PC-9 (cell line): ENCODE measurements around the gene CLASP1. TPM values are rescaled to one million over a fixed set of nuclear protein-coding genes. Genes with fewer than 3 reads are reported as not detected.
A peak's percentile ranks its signal among the peaks of the same experiment; 100 is the strongest.
"Not testable (repeated sequence)": the region's sequence is repeated elsewhere in the genome, so short reads cannot be mapped to it uniquely, and the experiment has no call there.

ENCODE experiments used
- BruUV-seq: library from RNA; stranded (reverse); fragments of 400-500 nt; replicated peaks from 2 replicates; lab custom pipeline; 2021; lab: Mats Ljungman, UMichigan
- CTCF ChIA-PET: fragments of 300-600 bp; sonication (Branson Sonifier 250); formaldehyde crosslinking; loops from one replicate; lab custom pipeline; 2022; ENCODE audit warnings: antibody characterized with exemption; lab: Charles Lee
- POLR2A ChIA-PET: fragments of 300-600 bp; sonication (Branson Sonifier 250); formaldehyde crosslinking; loops from one replicate; lab custom pipeline; 2022; ENCODE audit warnings: antibody characterized with exemption; ENCODE audit not compliant: unreplicated experiment; lab: Charles Lee
- DNase-seq, 2 experiments: peaks; one replicate each; pipeline versions ENCODE4 v3.0.0 to v3.0.0-alpha.2; 2015 to 2022; ENCODE audit warnings: mixed read lengths in 1 of 2
- H2AFZ ChIP-seq: fragments of 200-600 bp; sonication (generic); 2 replicates; pipeline ENCODE4 v1.8.1; 2017; ENCODE audit warnings: antibody characterized with exemption
- H3F3A ChIP-seq: fragments of 200-600 bp; sonication (generic); 2 replicates; pipeline ENCODE4 v1.8.1; 2017; ENCODE audit warnings: antibody characterized with exemption, mild to moderate bottlenecking, low read depth; ENCODE audit not compliant: insufficient read depth
- H3K27ac ChIP-seq: fragments of 200-600 bp; sonication (generic); 2 replicates; pipeline ENCODE4 v1.6.1; 2016; ENCODE audit warnings: mixed run types
- H3K27me3 ChIP-seq: fragments of 200-600 bp; sonication (generic); 2 replicates; pipeline ENCODE4 v1.6.1; 2016; ENCODE audit warnings: low read depth, mixed run types; ENCODE audit not compliant: insufficient read depth
- H3K36me3 ChIP-seq: fragments of 200-600 bp; sonication (generic); 2 replicates; pipeline ENCODE4 v1.6.1; 2016; ENCODE audit warnings: low read depth, mixed run types
- H3K4me1 ChIP-seq: fragments of 200-600 bp; sonication (generic); replicated peaks from 2 replicates; pipeline ENCODE4 v1.6.1; 2016; ENCODE audit warnings: mixed run types; ENCODE audit not compliant: insufficient read depth
- H3K4me2 ChIP-seq: fragments of 200-600 bp; sonication (generic); 2 replicates; pipeline ENCODE4 v1.6.1; 2017; ENCODE audit warnings: mixed run types
- H3K4me3 ChIP-seq: fragments of 200-600 bp; sonication (generic); 2 replicates; pipeline ENCODE4 v1.6.1; 2016; ENCODE audit warnings: mixed run types
- H3K79me2 ChIP-seq: fragments of 200-600 bp; sonication (generic); 2 replicates; pipeline ENCODE4 v1.6.1; 2017; ENCODE audit warnings: low read depth, mixed run types
- H3K9me2 ChIP-seq: fragments of 200-600 bp; sonication (generic); 2 replicates; pipeline ENCODE4 v1.8.1; 2017; ENCODE audit warnings: mild to moderate bottlenecking; ENCODE audit not compliant: insufficient read depth
- H3K9me3 ChIP-seq: fragments of 200-600 bp; sonication (generic); 2 replicates; pipeline ENCODE4 v1.8.1; 2016; ENCODE audit warnings: low read depth; ENCODE audit not compliant: insufficient read depth
- H4K20me1 ChIP-seq: fragments of 200-600 bp; sonication (generic); 2 replicates; pipeline ENCODE4 v1.8.1; 2017; ENCODE audit not compliant: insufficient read depth
- CTCF ChIP-seq: fragments of 200-600 bp; sonication (generic); conservative IDR thresholded peaks from 2 replicates; pipeline ENCODE4 v1.6.1; 2017; ENCODE audit warnings: mixed run types, antibody characterized with exemption, mild to moderate bottlenecking, moderate library complexity
- EZH2 ChIP-seq: fragments of 200-600 bp; sonication (generic); IDR thresholded peaks from 2 replicates; pipeline ENCODE4 v1.8.0; 2017; ENCODE audit warnings: antibody characterized with exemption, low read depth
- intact Hi-C: fragments of 100-400 bp; cut with micrococcal nuclease; formaldehyde crosslinking; loops from one replicate; pipeline ENCODE4 v1.10.0; 2022; ENCODE audit not compliant: unreplicated experiment
- total RNA-seq: library from RNA; stranded (reverse); gene quantifications from 2 replicates; pipeline ENCODE4 v1.2.3, GENCODE V29; 2021

The CLASP1 gene
- total RNA-seq, 1 experiment from 2014 or later: 61.8 TPM

- BruUV-seq: TSS peak; percentile 12
- no peaks in the 10 kb centered on the region for H3K27me3 ChIP-seq
- H4K20me1 ChIP-seq: no peaks in the 10 kb centered on the region
- H3K27ac ChIP-seq: no peak overlapping the region
- intact Hi-C loops: no loop called here
- no peaks in the 10 kb centered on the region for H3K4me1 ChIP-seq
- ChIA-PET POLR2A (interaction anchor here (0.7 kb wide), 1 partner anchor 931 kb away, joined by 7 read pairs; no protein-coding TSS in a partner anchor), CTCF (no interaction called here)
- H3K9me2 ChIP-seq: no peaks in the 10 kb centered on the region
- no peak overlapping the region for H3K4me3 ChIP-seq
- DNase-seq: no peak
- no peaks in the 10 kb centered on the region for H3F3A ChIP-seq
- H3K79me2 ChIP-seq: no peaks in the 10 kb centered on the region
- H3K9me3 ChIP-seq: no peaks in the 10 kb centered on the region
- no peak for TF ChIP-seq CTCF
- no peak for TF ChIP-seq EZH2
- H3K36me3 ChIP-seq: no peaks in the 10 kb centered on the region
- H3K4me2 ChIP-seq: no peak overlapping the region
- H2AFZ ChIP-seq: no peak overlapping the region
Measured at GRCh38 chr2:121333834-121334558, 315.3 kb downstream of the CLASP1 start.

- no peak for DNase-seq
- no peaks in the 10 kb centered on the region for H3K4me1 ChIP-seq
- CTCF ChIA-PET: no interaction called here
- H3K4me3 ChIP-seq: no peak overlapping the region
- no peak overlapping the region for H3K27ac ChIP-seq
- H3K27me3 ChIP-seq: no peaks in the 10 kb centered on the region
- no peak overlapping the region for H3K4me2 ChIP-seq
- BruUV-seq: no TSS peak
- intact Hi-C loops: no loop called here
- H3F3A ChIP-seq: no peaks in the 10 kb centered on the region
- no peak overlapping the region for H2AFZ ChIP-seq
- H4K20me1 ChIP-seq: no peaks in the 10 kb centered on the region
- H3K79me2 ChIP-seq: no peaks in the 10 kb centered on the region
- H3K36me3 ChIP-seq: no peaks in the 10 kb centered on the region
- TF ChIP-seq EZH2 (no peak), CTCF (no peak)
- H3K9me2 ChIP-seq: no peaks in the 10 kb centered on the region
- no peaks in the 10 kb centered on the region for H3K9me3 ChIP-seq
- POLR2A ChIA-PET: interaction anchor here (0.7 kb wide), 1 partner anchor 930 kb away, joined by 7 read pairs; no protein-coding TSS in a partner anchor
Measured at GRCh38 chr2:121333231-121333630, 316.0 kb downstream of the CLASP1 start.

GRCh38 chr2:121331324-121331723 lies 317.9 kb downstream of the CLASP1 start:
- H3K4me2 ChIP-seq, H3K4me3 ChIP-seq, intact Hi-C loops, POLR2A ChIA-PET, H4K20me1 ChIP-seq, H3K27me3 ChIP-seq, H3K9me3 ChIP-seq, H3K9me2 ChIP-seq, H3K79me2 ChIP-seq, H3F3A ChIP-seq, H2AFZ ChIP-seq, CTCF ChIA-PET, H3K27ac ChIP-seq, H3K36me3 ChIP-seq, BruUV-seq, H3K4me1 ChIP-seq, DNase-seq: not testable (repeated sequence)
